HG03039 (cell line): Measurements from ENCODE around the gene ZNF335.

Source experiments
- ATAC-seq: cut with Tn5 transposase; IDR thresholded peaks from one replicate; pipeline ENCODE4 v1.9.1; 2021; ENCODE audit warnings: mild to moderate bottlenecking, moderate library complexity; ENCODE audit not compliant: unreplicated experiment

Gene ZNF335, protein sequence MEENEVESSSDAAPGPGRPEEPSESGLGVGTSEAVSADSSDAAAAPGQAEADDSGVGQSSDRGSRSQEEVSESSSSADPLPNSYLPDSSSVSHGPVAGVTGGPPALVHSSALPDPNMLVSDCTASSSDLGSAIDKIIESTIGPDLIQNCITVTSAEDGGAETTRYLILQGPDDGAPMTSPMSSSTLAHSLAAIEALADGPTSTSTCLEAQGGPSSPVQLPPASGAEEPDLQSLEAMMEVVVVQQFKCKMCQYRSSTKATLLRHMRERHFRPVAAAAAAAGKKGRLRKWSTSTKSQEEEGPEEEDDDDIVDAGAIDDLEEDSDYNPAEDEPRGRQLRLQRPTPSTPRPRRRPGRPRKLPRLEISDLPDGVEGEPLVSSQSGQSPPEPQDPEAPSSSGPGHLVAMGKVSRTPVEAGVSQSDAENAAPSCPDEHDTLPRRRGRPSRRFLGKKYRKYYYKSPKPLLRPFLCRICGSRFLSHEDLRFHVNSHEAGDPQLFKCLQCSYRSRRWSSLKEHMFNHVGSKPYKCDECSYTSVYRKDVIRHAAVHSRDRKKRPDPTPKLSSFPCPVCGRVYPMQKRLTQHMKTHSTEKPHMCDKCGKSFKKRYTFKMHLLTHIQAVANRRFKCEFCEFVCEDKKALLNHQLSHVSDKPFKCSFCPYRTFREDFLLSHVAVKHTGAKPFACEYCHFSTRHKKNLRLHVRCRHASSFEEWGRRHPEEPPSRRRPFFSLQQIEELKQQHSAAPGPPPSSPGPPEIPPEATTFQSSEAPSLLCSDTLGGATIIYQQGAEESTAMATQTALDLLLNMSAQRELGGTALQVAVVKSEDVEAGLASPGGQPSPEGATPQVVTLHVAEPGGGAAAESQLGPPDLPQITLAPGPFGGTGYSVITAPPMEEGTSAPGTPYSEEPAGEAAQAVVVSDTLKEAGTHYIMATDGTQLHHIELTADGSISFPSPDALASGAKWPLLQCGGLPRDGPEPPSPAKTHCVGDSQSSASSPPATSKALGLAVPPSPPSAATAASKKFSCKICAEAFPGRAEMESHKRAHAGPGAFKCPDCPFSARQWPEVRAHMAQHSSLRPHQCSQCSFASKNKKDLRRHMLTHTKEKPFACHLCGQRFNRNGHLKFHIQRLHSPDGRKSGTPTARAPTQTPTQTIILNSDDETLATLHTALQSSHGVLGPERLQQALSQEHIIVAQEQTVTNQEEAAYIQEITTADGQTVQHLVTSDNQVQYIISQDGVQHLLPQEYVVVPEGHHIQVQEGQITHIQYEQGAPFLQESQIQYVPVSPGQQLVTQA (N-terminal part only)

DNA sequence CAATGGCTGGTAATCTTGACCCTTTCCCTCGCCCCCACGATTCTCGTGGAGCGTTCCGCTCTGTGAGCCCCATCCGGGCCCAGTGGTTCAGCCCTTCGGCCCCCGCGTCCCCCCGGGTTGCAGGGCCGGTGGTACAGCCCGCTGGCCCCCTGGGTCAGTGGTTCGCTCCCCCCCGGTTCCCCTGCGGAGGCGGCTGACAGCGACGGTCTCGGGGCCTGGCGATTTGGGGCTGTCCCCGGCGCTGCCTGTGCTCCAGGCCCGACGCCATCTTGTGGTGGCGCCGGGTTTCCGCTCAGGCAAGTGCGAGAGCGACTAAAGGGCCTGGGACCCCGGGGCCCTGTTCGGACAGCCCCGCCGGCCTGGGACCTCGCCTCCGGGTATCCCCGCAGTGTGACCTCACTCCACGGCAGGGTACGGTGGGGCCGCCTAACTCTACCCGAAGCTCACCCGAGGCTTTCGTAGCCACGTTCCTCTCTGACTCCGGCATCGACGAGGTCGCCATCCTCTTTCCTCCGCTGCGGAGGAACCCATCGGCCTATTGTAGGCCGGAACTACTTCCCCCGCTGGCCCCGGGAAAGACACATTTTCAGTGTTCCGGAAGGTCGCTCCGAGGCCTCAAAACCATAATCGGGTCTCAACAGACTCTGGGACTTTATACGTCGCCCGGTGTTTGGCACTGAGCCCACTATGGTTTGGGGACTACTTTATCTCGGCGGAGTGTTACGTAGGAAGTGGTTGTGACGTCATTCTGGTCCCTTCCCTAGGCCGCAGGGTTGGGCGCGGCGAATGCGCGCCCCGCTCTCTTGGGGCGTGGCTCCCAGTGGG, at the start of gene ZNF335:
Gene ZNF335 (minus strand): TSS at position 529 of the 825 bp plus-strand sequence. CDS start 793 bp downstream, outside the sequence.
- ATAC-seq, result peak; percentile 55

DNA sequence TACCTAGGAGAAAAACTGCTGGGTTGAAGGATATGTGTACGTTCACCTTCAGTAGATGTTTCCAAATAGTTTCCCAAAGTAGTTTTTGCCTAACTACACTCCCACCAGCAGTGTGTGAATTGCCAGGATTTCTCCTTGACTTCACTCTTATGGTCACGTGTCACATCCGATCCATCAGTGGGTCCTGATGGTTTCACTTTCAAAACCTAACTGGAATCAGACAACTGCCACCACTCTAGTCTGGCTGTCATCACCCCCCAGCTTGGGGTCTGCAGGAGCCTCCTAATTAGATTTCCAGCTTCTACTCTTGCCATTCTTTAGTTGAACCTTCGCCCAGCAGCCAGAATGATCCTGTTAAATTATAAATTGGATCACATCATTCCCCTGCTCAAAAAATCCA, 48.6 kb upstream of the ZNF335 start:
- ATAC-seq, result no peak

DNA sequence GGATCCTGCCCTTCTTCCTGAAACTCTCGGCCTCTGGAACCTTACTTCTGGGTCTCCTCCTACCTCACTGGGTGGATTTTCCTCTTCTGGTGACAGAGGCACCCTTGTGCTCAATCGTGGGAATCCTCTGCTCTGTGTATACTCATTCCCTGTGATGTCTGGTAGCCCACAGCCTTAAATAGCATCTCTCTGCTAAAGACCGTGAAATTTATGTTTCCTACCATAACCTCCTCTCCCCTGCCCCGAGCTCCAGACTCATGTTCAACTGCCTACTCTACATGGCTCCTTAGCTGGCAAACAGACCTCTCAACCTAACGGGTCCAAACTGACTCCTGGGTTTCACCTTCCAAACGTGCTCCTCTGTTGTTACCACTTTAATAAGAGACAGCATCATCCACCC, 46.6 kb upstream of the ZNF335 start:
- ATAC-seq, result no peak

DNA sequence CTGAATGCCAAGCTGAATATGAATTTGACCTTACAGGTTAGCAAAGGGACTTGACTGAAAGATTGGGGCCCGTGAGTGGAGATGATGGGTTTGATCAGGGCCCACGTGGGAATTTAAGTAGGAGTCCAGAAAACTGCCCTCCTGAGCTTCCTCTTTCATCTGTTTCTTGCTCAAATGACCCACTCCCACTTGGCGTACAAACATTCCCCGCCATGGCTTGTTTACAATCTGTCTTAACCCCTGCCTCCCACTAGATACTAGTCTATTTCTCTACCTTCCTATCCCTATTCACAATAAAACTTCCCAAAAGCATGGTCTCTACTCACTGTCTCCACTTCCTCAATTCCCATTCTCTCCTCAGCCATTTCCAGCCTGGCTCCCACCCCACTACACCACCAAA, 46.1 kb upstream of the ZNF335 start:
- no peak for ATAC-seq

DNA sequence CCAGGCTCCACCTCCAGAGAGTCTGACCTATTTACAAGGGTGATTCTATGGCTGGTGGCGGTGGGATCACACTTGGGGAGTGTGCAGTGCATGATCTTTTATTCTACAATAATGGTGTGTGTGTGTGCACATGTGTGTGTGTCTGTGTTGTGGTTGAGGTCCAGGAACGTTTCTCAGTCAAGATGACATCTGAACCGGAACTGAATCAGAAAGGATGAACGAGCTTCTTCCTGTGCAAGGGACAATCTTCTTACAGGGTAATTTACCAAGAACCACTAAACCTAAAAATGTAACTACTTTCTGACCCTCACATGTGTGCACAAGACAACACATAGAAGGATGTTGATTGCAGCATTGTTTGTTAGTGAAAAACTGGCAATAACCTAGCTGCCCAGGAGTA, 45.3 kb upstream of the ZNF335 start:
- ATAC-seq, result no peak

DNA sequence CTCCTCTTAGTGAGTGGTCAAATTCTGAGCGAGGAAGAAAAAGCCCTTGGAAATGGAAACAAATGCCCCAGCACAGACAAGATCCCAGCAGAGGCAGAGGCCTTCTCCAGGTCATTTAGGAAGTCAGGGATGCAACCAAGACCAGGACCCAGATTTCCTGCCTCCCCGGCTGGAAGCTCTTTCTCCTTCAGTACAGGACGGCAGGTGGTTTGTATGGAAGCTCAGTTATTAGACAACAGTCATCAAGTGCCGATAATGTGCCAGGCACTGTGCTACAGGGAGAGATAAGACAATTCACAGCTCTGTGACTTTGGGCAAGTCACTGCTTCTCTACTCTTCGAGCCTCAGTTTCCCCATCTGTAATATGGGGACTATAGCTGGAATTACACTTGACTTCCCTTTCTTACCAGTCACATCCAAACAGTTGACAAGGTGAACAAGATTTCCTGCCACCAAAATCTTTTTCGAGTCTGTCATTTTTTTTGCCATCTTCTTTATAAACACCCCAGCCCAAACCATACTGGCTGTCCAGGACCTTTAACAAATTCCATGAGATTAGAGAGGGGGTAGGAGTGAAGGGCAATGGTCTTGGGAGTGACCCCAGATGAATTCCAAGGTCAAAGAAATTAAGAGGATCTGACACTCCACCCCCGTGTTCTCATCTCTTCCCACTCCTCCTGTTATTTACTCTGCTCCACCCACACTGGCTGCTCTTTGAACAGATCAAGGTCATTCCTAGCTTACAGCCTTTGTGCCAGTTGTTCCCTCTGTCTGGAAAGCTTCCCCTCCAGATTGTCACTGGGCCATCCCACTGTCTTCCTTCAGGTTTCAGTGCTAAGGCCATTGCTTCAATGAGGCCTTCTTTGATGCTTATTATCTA, 42.8 kb upstream of the ZNF335 start:
- ATAC-seq, result no peak

DNA sequence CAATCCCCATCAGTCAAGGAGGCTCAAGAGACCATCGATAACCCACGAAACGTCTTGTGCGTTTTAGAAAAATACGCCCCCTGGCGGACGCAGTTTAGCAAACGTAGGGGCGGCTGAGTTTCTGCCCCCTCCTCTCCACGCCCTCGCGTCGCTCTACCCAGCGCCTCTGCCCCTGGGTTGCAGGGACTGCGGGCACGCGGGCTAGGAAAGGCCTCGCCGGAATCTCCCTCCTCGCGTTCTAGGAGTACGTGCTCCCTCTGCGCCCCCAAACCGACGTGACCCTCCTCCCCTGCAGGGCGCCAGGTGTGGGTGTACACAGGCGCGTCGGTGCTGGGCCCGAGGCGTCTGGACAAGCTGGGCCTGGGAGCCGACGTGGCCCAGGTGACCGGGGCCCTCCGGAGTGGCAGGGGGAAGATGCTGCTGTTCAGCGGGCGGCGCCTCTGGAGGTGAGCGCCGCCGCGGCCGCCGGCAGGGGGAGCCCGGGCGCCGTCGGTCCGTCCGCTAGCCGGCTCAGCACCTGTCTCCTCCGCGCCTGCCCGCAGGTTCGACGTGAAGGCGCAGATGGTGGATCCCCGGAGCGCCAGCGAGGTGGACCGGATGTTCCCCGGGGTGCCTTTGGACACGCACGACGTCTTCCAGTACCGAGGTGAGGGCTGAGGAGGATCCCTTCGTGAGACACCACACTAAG, 42.0 kb upstream of the ZNF335 start:
- no peak for ATAC-seq

DNA sequence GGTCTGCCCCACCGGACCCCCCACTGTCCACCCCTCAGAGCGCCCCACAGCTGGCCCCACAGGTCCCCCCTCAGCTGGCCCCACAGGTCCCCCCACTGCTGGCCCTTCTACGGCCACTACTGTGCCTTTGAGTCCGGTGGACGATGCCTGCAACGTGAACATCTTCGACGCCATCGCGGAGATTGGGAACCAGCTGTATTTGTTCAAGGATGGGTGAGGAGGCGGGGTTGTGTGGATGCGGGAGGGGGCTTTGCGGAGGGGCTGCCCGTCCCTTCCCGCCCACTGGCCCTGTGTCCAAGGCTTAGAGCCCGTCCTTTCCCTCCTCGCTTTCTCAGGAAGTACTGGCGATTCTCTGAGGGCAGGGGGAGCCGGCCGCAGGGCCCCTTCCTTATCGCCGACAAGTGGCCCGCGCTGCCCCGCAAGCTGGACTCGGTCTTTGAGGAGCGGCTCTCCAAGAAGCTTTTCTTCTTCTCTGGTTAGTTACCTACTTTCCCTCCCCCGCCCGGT, 41.4 kb upstream of the ZNF335 start:
- no peak for ATAC-seq

DNA sequence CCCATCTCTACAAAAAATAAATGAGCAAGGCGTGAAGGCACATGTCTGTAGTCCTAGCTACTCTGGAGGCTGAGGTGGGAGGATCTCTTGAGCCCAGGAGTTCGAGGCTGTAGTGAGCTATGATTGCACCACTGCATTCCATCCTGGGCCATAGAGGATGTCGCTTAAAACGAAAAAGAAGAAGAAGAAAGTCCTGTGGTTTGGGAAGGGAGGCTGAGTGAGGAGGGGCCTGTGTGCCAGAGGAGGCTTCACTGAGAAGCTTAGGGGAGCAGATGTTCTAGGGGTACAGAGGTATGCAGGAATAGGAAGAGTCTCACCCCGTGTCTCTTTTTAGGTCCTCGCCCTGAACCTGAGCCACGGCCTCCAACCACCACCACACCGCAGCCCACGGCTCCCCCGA, 40.9 kb upstream of the ZNF335 start:
- no peak for ATAC-seq

DNA sequence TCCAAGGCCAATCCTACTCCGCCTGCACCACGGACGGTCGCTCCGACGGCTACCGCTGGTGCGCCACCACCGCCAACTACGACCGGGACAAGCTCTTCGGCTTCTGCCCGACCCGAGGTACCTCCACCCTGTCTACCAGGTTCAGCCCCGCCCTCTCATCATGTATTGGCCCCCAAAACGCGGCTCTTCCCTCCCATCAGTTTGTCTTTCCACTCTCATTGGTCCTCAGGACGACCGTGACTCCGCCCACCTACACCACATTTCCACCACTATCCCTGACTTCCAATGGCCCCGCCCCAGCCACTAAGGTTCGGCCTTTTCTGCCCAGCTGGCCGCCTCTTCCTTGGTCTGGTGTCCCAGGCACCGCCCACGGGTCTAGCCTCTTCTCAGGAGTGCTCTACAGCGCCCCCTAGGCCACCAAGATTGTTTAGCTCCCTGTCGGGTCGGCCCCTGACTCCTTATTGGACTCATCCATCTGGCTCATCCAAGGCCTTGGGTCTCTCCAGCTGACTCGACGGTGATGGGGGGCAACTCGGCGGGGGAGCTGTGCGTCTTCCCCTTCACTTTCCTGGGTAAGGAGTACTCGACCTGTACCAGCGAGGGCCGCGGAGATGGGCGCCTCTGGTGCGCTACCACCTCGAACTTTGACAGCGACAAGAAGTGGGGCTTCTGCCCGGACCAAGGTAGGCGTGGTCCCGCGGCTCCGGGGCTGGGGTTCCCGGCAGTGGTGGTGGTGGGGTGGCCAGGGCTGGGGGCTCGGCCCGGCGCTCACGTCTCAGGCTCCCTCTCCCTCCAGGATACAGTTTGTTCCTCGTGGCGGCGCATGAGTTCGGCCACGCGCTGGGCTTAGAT, 39.9 kb upstream of the ZNF335 start:
- ATAC-seq, result no peak

DNA sequence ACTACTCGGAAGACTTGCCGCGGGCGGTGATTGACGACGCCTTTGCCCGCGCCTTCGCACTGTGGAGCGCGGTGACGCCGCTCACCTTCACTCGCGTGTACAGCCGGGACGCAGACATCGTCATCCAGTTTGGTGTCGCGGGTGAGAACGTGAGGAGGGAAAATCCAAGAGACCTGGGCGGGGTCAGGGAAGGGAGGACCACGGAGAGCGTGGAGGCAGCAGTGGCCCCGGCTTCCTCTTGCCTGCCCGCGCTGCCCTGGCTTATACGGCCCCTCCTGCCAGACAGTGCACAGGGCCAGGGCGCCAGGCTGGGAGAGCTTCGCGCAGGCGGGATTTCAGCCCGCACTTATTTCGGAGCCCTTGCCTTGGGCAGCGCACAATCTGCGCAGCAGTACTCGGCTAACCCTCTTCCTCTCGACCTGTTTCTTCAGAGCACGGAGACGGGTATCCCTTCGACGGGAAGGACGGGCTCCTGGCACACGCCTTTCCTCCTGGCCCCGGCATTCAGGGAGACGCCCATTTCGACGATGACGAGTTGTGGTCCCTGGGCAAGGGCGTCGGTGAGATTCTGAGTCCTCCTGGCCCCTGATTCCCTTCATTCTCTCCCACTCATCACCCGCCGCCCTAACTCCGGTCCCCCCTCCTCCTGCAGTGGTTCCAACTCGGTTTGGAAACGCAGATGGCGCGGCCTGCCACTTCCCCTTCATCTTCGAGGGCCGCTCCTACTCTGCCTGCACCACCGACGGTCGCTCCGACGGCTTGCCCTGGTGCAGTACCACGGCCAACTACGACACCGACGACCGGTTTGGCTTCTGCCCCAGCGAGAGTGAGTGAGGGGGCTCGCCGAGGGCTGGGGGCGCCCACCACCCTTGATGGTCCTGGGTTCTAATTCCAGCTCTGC, 38.7 kb upstream of the ZNF335 start:
- no peak for ATAC-seq

DNA sequence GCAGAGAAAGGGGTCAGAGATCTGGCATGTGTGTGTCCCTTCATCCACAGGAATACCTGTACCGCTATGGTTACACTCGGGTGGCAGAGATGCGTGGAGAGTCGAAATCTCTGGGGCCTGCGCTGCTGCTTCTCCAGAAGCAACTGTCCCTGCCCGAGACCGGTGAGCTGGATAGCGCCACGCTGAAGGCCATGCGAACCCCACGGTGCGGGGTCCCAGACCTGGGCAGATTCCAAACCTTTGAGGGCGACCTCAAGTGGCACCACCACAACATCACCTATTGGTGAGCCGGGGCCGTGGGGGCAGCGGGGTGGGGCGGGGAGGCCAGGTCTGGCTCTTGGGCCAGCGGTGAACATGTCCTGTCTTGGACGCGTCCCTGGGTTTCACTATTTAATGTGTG, 37.8 kb upstream of the ZNF335 start:
- no peak for ATAC-seq

DNA sequence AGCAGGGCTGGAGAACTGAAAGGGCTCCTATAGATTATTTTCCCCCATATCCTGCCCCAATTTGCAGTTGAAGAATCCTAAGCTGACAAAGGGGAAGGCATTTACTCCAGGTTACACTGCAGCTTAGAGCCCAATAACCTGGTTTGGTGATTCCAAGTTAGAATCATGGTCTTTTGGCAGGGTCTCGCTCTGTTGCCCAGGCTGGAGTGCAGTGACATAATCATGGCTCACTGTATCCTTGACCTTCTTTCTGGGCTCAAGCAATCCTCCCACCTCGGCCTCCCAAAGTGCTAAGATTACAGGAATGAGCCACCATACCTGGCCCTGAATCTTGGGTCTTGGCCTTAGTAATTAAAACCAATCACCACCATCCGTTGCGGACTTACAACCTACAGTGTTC, 35.7 kb upstream of the ZNF335 start:
- ATAC-seq, result no peak

DNA sequence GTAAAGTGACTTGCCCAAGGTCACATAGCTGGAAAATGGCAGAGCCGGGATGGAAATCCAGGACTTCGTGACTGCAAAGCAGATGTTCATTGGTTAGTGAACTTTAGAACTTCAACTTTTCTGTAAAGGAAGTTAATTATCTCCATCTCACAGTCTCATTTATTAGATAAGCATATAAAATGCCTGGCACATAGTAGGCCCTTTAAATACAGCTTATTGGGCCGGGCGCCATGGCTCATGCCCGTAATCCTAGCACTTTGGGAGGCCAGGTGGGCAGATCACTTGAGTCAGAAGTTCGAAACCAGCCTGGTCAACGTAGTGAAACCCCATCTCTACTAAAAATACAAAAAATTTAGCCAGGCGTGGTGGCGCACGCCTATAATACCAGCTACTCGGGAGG, 35.0 kb upstream of the ZNF335 start:
- no peak for ATAC-seq

DNA sequence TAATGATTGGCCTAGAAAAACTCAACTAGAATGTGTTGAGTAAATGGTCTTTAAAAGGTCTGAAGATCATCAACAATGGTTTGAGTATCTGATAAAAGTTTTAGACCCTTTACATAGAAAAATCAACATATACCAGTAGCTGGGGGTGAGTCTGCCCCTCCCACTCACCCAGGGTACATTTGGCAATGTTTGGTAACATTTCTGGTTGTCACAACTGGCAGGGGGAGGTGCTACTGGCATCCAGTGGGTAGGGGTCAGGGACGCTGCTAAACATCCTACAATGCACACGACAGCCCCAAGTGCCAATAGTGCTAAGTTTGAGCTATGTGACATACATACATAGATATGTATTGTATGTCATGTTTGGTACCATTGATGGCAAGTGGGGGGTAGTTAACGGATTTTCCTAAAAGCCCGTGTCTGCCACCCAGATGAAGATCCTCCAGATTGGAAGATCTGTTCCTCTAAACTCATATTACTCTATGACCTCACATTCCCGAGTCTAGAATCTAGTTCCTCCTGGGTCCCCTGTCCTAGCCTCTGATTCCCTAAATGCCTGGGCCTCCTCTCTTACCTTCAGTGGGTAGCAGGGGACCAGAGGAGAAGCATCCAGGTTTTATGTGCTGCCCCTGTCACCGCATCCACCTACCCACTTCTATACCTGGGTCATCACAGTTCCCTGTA, 34.2 kb upstream of the ZNF335 start:
- ATAC-seq, result no peak

DNA sequence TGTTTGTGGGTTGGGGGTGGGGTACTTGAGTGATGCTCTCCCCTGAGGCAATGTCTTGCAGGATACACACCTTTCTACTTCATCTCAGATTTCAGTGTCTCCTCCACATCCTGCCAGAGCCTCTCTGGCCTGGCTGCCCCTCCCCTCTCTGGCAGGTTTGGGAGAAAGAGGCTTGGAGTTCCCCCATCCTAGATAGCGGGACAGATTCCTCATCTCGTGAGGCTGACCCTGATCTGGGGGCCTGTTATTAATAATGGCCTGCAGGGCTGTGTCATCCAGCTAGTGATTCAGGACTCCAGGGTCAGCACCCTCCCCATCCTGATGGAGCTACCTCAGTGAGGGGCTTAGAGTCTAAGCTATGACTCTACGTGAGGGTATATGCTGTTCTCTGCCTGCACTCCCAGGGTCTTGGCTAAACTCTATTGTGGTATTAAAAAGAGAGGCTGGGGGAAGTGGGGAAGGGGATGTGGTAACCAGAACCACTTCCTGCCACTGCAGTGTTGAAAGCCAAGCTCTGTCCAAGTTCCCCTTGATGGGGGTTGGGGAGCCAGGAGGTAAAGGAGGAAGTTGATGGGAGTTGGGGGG, 33.0 kb upstream of the ZNF335 start:
- ATAC-seq, result no peak
